Endothelial cell of umbilical vein (primary cell): Measurements from ENCODE around the gene HFE. TPM values are rescaled to one million over a fixed set of nuclear protein-coding genes. Genes with fewer than 3 reads are reported as not detected.

Experiments
- BruUV-seq: library from RNA; stranded (reverse); fragments of 400-500 nt; replicated peaks from 2 replicates; lab custom pipeline; 2021; lab: Mats Ljungman, UMichigan
- CTCF ChIA-PET: fragments of 300-600, 350-600 bp; sonication (Branson Sonifier 250); formaldehyde crosslinking; loops from one replicate; lab custom pipeline; 2021; ENCODE audit warnings: antibody characterized with exemption, inconsistent platforms; lab: Charles Lee
- POLR2A ChIA-PET: fragments of 300-600, 350-600 bp; sonication (Branson Sonifier 250); formaldehyde crosslinking; loops from one replicate; lab custom pipeline; 2021; ENCODE audit warnings: antibody characterized with exemption, inconsistent platforms; lab: Charles Lee
- DNase-seq: peaks from one replicate; pipeline ENCODE4 v3.0.0-alpha.2; 2011; ENCODE audit warnings: low read depth, low spot score
- FAIRE-seq: peaks from 2 replicates; lab custom pipeline; 2011; peaks lifted over from hg19 to GRCh38; lab: Jason Lieb, UNC
- H2AFZ ChIP-seq: 2 replicates; pipeline ENCODE4 v1.6.0; 2012; ENCODE audit warnings: low read depth, low read length, control low read depth, inconsistent platforms
- H3K27ac ChIP-seq: 2 replicates; pipeline ENCODE4 v1.5.1; 2011; ENCODE audit warnings: low read depth, mild to moderate bottlenecking, control low read depth, low read length, moderate library complexity; ENCODE audit not compliant: insufficient read depth
- H3K27me3 ChIP-seq, 2 experiments: 2 replicates each; pipeline versions ENCODE4 v1.6.0 to v1.6.1; 2011; ENCODE audit warnings: low read length in 2 of 2, mixed read lengths in 1 of 2; ENCODE audit not compliant: control insufficient read depth in 2 of 2, insufficient read depth in 2 of 2
- H3K36me3 ChIP-seq, 2 experiments: 2 replicates in 1 of 2; 3 replicates in 1 of 2; pipeline ENCODE4 v1.5.1; 2011; ENCODE audit warnings: low read length in 2 of 2, mild to moderate bottlenecking in 1 of 2, moderate library complexity in 1 of 2; ENCODE audit not compliant: control insufficient read depth in 2 of 2, insufficient read depth in 2 of 2; ENCODE audit errors: extremely low read depth in 1 of 2
- H3K4me1 ChIP-seq: 3 replicates; pipeline ENCODE4 v1.5.1; 2011; ENCODE audit warnings: mild to moderate bottlenecking, low read length; ENCODE audit not compliant: control insufficient read depth, insufficient read depth; ENCODE audit errors: extremely low read depth
- H3K4me2 ChIP-seq: 2 replicates; pipeline ENCODE4 v1.6.1; 2011; ENCODE audit warnings: low read length, control low read depth, mixed read lengths; ENCODE audit not compliant: insufficient read depth
- H3K4me3 ChIP-seq, 3 experiments: fragments of 200-600 bp in 1 of 3; sonication (generic), shearing (Covaris generic) in 1 of 3; replicated peaks in 1 of 3; 2 replicates each; pipeline ENCODE4 v1.5.1; 2011 to 2016; ENCODE audit warnings: control low read depth in 3 of 3, low read length in 3 of 3, mild to moderate bottlenecking in 2 of 3, inconsistent platforms in 1 of 3, low read depth in 1 of 3, moderate library complexity in 1 of 3; ENCODE audit not compliant: insufficient read depth in 1 of 3
- H3K79me2 ChIP-seq: 2 replicates; pipeline ENCODE4 v1.6.0; 2012; ENCODE audit warnings: low read length, inconsistent platforms; ENCODE audit not compliant: control insufficient read depth, insufficient read depth
- H3K9ac ChIP-seq: replicated peaks from 2 replicates; pipeline ENCODE3; 2011; ENCODE audit warnings: low read length, control low read depth; ENCODE audit not compliant: insufficient read depth; ENCODE audit errors: extremely low read depth
- H3K9me1 ChIP-seq: replicated peaks from 3 replicates; pipeline ENCODE4 v1.6.0; 2011; ENCODE audit warnings: mild to moderate bottlenecking, low read length; ENCODE audit not compliant: control insufficient read depth, insufficient read depth; ENCODE audit errors: extremely low read depth
- H3K9me3 ChIP-seq: replicated peaks from 2 replicates; pipeline ENCODE4 v1.5.1; 2012; ENCODE audit warnings: low read length, inconsistent platforms; ENCODE audit not compliant: control insufficient read depth, insufficient read depth
- H4K20me1 ChIP-seq: replicated peaks from 2 replicates; pipeline ENCODE3; 2011; ENCODE audit warnings: mild to moderate bottlenecking, low read length; ENCODE audit not compliant: control insufficient read depth, insufficient read depth; ENCODE audit errors: extremely low read depth
- CTCF ChIP-seq, 2 donors: IDR thresholded peaks; 1 replicate in 1 of 2; 2 replicates in 1 of 2; pipeline ENCODE4 v1.5.1; 2011; ENCODE audit warnings: low read length in 2 of 2, mild to moderate bottlenecking in 2 of 2, moderate library complexity in 2 of 2, control low read depth in 1 of 2, inconsistent platforms in 1 of 2, low read depth in 1 of 2; ENCODE audit not compliant: insufficient read depth in 1 of 2; ENCODE audit errors: extremely low read depth in 1 of 2
- FOS ChIP-seq: IDR thresholded peaks from 2 replicates; pipeline ENCODE4 v1.6.1; 2011; ENCODE audit warnings: mild to moderate bottlenecking, low read length, moderate library complexity, borderline replicate concordance; ENCODE audit not compliant: insufficient read depth
- JUN ChIP-seq: IDR thresholded peaks from 2 replicates; pipeline ENCODE4 v1.6.1; 2011; ENCODE audit warnings: borderline replicate concordance, low read depth; ENCODE audit not compliant: insufficient read length, insufficient read depth
- dilution Hi-C: fragments of 300-500 bp; cut with MboI; formaldehyde crosslinking; loops from one replicate; pipeline ENCODE4 v1.15.0; 2019; ENCODE audit warnings: low sequenced_read_pairs; ENCODE audit not compliant: extremely low pct_ligation_motif_present
- intact Hi-C: fragments of 100-400 bp; cut with micrococcal nuclease; formaldehyde crosslinking; loops from one replicate; pipeline ENCODE4 v1.10.0; 2022
- polyA plus RNA-seq, 4 experiments: library from polyadenylated mRNA; depleted of rRNA in 3 of 4; stranded (reverse) in 3 of 4; unstranded in 1 of 4; fragments of >200 nt; gene quantifications; 2 replicates each; pipeline versions ENCODE4 v1.2.1 to v1.2.3, GENCODE V29; 2011 to 2012; ENCODE audit warnings: missing spikeins in 1 of 4
- total RNA-seq: library from RNA; stranded (reverse); gene quantifications from 2 replicates; pipeline ENCODE4 v1.2.3, GENCODE V29; 2021

Gene HFE
- total and polyA plus RNA-seq, 2 donors (not counting 3 experiments of a cell fraction or from before 2014, with no cell fraction given), result 6.3 to 8.1 TPM

GRCh38 chr6:26103141-26103769 is 16.0 kb downstream of the HFE start:
- TSS peak; percentile 81 for BruUV-seq
- FAIRE-seq (peak; percentile 35), DNase-seq (no peak)
- no peaks in the 10 kb centered on the region for H3K9me1 ChIP-seq
- H3K9me3 ChIP-seq, result no peaks in the 10 kb centered on the region
- ChIA-PET POLR2A (interaction anchor here (0.6 to 3.0 kb wide), 17 partner anchors 12 to 1764 kb away, joined by 3 to 44 read pairs (median 6); a partner anchor contains a TSS), CTCF (interaction anchor here (0.7 to 1.9 kb wide), 12 partner anchors 10 to 77 kb away, joined by 3 to 15 read pairs (median 5); partner anchors contain the start of gene HFE)
- peaks cover 0 to 4% of the 10 kb centered on the region in 2 experiments for H3K27me3 ChIP-seq
- no peak for TF ChIP-seq CTCF (IDR thresholded peaks at IDR 0.05; ENCODE audit: extremely low read depth in 1 of 2, insufficient read depth in 1 of 2, low read depth in 1 of 2, low read length in 2 of 2)
- TF ChIP-seq JUN, result peak; percentile 73
- peak; percentile 65 for TF ChIP-seq FOS
- peak overlapping the region; percentile 96 for H2AFZ ChIP-seq
- H3K9ac ChIP-seq, result peak overlapping the region; percentile 77
- peaks cover 18% of the 10 kb centered on the region for H3K4me1 ChIP-seq
- H3K4me2 ChIP-seq, result peak overlapping the region; percentile 91
- dilution Hi-C loops (no loop called here), intact Hi-C loops (loop anchor here (1.0 to 2.0 kb wide), 7 partner anchors 20 to 182 kb away; a partner anchor contains a TSS)
- peak overlapping the region; percentile 87 for H3K27ac ChIP-seq
- H3K4me3 ChIP-seq, result peak overlapping the region; percentile 2 to 46 (median 12)
- no peaks in the 10 kb centered on the region for H3K36me3 ChIP-seq
- H3K79me2 ChIP-seq, result no peaks in the 10 kb centered on the region
- no peaks in the 10 kb centered on the region for H4K20me1 ChIP-seq
